ENCODE data around the gene TAMALIN. TPM values are rescaled to one million over a fixed set of nuclear protein-coding genes. Genes with fewer than 3 reads are reported as not detected.

TAMALIN gene
- total RNA-seq, 1 experiment from 2014 or later: not detected

DNA sequence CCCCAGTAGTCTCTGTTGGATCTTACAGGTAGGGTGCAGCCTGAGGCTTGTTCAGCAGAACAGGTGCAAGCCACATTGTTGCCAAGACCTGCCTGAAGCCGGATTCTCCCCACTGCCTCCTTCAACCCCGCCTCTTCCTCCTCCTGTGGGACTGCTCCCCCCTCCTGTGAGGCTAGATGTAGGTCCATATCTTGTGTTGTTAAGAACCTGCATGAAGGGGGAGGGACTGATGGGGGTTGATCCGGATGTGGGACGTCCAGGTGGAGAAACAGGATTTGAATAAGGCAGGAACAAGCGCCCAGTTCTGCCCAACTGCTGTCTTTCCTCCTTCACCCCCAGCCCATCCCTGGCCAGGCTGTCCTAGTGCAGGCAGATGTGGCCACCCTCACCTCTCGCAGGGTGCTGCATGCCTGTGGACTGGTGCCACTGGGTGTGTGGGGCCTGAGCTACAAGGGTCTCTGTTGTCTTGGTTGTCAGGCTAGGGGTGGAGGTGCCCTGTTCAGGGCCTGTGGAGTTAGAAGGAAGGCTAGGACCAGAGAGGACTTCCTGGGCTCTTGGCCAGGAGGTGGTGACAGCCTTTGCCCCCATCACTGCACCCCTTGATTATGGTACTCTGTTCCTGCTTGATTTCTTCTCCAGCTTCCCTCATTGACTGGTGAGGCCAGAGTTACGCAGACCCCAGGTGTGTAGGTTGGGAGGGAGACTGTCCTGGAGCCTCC, 45.9 kb downstream of the TAMALIN start:
- DNase-seq: peak; percentile 34
- intact Hi-C loops (cut with micrococcal nuclease; ENCODE audit: unreplicated experiment): no loop called here
- no peaks in the 10 kb centered on the region for H3K27me3 Mint-ChIP-seq (ENCODE audit: unreplicated experiment)
- H3K4me3 Mint-ChIP-seq (ENCODE audit: low read depth, unreplicated experiment): peak overlapping the region; percentile 97
- CTCF ChIA-PET: interaction anchor here (0.8 to 2.4 kb wide), 3 partner anchors 15 to 27 kb away, joined by 3 to 17 read pairs (median 3); no protein-coding TSS in a partner anchor
- TSS peak; percentile 40 for BruUV-seq (replicated peaks)
- H3K4me1 Mint-ChIP-seq (ENCODE audit: low read depth, unreplicated experiment): peaks cover 21% of the 10 kb centered on the region
- TF ChIP-seq, protein P1, sequence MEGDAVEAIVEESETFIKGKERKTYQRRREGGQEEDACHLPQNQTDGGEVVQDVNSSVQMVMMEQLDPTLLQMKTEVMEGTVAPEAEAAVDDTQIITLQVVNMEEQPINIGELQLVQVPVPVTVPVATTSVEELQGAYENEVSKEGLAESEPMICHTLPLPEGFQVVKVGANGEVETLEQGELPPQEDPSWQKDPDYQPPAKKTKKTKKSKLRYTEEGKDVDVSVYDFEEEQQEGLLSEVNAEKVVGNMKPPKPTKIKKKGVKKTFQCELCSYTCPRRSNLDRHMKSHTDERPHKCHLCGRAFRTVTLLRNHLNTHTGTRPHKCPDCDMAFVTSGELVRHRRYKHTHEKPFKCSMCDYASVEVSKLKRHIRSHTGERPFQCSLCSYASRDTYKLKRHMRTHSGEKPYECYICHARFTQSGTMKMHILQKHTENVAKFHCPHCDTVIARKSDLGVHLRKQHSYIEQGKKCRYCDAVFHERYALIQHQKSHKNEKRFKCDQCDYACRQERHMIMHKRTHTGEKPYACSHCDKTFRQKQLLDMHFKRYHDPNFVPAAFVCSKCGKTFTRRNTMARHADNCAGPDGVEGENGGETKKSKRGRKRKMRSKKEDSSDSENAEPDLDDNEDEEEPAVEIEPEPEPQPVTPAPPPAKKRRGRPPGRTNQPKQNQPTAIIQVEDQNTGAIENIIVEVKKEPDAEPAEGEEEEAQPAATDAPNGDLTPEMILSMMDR (IDR thresholded peaks at IDR 0.05; ENCODE audit: unreplicated experiment): no peak
- peaks cover 73% of the 10 kb centered on the region for H3K36me3 Mint-ChIP-seq (ENCODE audit: insufficient read depth, unreplicated experiment)
- H3K27ac Mint-ChIP-seq (ENCODE audit: unreplicated experiment): peak overlapping the region; percentile 80
- H3K9me3 Mint-ChIP-seq (ENCODE audit: low read depth, unreplicated experiment): no peaks in the 10 kb centered on the region

DNA sequence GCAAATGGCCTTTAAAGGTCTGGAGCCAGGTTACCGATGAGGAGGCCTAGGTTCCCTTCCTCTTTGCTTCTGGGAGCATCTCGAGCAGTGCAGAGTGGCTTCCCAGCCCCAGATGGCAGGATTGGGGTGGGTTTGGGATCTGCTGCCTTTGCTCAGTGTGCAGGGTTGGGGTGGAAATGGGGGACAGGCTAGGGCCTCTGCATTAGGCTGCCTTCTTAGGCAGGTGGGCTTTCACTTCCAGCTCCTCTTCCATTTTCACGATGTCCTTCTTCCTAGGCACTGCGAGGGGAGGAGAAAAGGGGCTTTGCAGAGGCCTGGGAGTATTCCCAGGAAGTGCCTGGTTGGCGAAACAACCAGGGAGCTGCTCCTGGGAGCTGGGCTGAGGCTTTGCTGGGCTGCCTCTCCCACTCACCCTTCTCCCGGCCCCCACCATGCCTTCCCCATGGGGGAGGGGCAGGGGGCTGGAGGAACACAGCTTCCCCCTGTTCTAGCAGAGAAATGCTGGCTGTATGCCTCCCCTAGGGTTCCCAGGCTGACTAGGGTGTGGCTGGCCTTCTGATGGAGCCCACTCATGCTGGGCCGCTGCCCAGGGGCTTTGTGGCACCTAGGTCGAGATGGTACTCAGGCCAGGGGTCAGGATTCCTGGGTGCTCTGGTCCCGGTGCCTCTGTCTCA, 46.9 kb downstream of the TAMALIN start:
- CTCF ChIA-PET: interaction anchor here (0.9 kb wide), 1 partner anchor 14 kb away, joined by 3 read pairs; no protein-coding TSS in a partner anchor
- no peaks in the 10 kb centered on the region for H3K9me3 Mint-ChIP-seq (ENCODE audit: low read depth, unreplicated experiment)
- peaks cover 78% of the 10 kb centered on the region for H3K36me3 Mint-ChIP-seq (ENCODE audit: insufficient read depth, unreplicated experiment)
- DNase-seq: no peak
- H3K4me3 Mint-ChIP-seq (ENCODE audit: low read depth, unreplicated experiment): peak overlapping the region; percentile 47
- BruUV-seq (replicated peaks): no TSS peak
- no peak overlapping the region for H3K27ac Mint-ChIP-seq (ENCODE audit: unreplicated experiment)
- TF ChIP-seq, protein P1 (IDR thresholded peaks at IDR 0.05; ENCODE audit: unreplicated experiment): no peak
- no peaks in the 10 kb centered on the region for H3K27me3 Mint-ChIP-seq (ENCODE audit: unreplicated experiment)
- intact Hi-C loops (cut with micrococcal nuclease; ENCODE audit: unreplicated experiment): no loop called here
- H3K4me1 Mint-ChIP-seq (ENCODE audit: low read depth, unreplicated experiment): peaks cover 21% of the 10 kb centered on the region

DNA sequence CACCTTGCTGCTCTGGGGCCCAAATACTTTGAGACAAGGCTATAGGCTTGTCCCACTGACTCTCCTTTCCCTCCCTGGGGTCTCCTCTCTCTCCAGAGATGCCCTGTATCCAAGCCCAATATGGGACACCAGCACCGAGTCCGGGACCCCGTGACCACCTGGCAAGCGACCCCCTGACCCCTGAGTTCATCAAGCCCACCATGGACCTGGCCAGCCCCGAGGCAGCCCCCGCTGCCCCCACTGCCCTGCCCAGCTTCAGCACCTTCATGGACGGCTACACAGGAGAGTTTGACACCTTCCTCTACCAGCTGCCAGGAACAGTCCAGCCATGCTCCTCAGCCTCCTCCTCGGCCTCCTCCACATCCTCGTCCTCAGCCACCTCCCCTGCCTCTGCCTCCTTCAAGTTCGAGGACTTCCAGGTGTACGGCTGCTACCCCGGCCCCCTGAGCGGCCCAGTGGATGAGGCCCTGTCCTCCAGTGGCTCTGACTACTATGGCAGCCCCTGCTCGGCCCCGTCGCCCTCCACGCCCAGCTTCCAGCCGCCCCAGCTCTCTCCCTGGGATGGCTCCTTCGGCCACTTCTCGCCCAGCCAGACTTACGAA, 47.6 kb downstream of the TAMALIN start:
- no peaks in the 10 kb centered on the region for H3K27me3 Mint-ChIP-seq (ENCODE audit: unreplicated experiment)
- no peak for DNase-seq
- CTCF ChIA-PET: no interaction called here
- intact Hi-C loops (cut with micrococcal nuclease; ENCODE audit: unreplicated experiment): no loop called here
- H3K4me3 Mint-ChIP-seq (ENCODE audit: low read depth, unreplicated experiment): peak overlapping the region; percentile 47
- TF ChIP-seq, protein P1 (IDR thresholded peaks at IDR 0.05; ENCODE audit: unreplicated experiment): no peak
- no TSS peak for BruUV-seq (replicated peaks)
- H3K9me3 Mint-ChIP-seq (ENCODE audit: low read depth, unreplicated experiment): no peaks in the 10 kb centered on the region
- no peak overlapping the region for H3K27ac Mint-ChIP-seq (ENCODE audit: unreplicated experiment)
- H3K4me1 Mint-ChIP-seq (ENCODE audit: low read depth, unreplicated experiment): peaks cover 15% of the 10 kb centered on the region
- peaks cover 78% of the 10 kb centered on the region for H3K36me3 Mint-ChIP-seq (ENCODE audit: insufficient read depth, unreplicated experiment)

DNA sequence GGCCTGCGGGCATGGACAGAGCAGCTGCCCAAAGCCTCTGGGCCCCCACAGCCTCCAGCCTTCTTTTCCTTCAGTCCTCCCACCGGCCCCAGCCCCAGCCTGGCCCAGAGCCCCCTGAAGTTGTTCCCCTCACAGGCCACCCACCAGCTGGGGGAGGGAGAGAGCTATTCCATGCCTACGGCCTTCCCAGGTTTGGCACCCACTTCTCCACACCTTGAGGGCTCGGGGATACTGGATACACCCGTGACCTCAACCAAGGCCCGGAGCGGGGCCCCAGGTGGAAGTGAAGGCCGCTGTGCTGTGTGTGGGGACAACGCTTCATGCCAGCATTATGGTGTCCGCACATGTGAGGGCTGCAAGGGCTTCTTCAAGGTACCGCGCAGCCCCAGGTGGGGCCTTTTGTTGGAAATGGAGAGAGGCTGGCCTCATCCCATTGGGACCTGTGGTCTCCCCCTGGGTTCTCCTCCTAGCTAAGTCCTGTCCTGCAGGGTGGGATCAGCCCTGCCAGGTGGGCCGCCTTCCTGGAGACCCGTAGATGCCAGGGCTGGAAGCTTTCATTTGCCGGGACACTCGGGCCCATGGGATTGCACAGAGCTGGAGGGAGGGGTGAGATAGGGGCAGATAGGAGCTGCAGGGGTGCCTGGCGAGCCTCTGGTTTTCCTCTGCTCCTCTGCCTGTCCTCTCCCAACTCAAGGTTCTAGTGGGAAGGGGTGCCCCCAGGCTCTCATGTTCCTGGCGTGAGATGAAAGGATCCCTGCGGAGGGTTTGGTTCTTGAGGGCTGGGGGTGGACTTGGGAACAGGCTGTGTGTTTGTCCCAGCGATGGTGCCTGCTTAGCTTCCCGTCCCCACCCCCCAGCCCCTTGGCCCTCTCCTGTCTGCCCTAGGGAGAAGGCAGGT, 48.3 kb downstream of the TAMALIN start:
- Mint-ChIP-seq H3K27me3 (ENCODE audit: unreplicated experiment) (no peaks in the 10 kb centered on the region), H3K4me1 (ENCODE audit: low read depth, unreplicated experiment) (peaks cover 8% of the 10 kb centered on the region), H3K36me3 (ENCODE audit: insufficient read depth, unreplicated experiment) (peaks cover 70% of the 10 kb centered on the region), H3K4me3 (ENCODE audit: low read depth, unreplicated experiment) (no peak overlapping the region), H3K27ac (ENCODE audit: unreplicated experiment) (no peak overlapping the region), H3K9me3 (ENCODE audit: low read depth, unreplicated experiment) (no peaks in the 10 kb centered on the region)
- TF ChIP-seq, protein P1 (IDR thresholded peaks at IDR 0.05; ENCODE audit: unreplicated experiment): no peak
- BruUV-seq (replicated peaks): no TSS peak
- CTCF ChIA-PET: no interaction called here
- no peak for DNase-seq
- intact Hi-C loops (cut with micrococcal nuclease; ENCODE audit: unreplicated experiment): no loop called here
